Measurements from ENCODE around the gene TGFBR3.

GRCh38 chr1:91792489-91793071, 93.4 kb downstream of the TGFBR3 start:
- TF ChIP-seq CTCF (conservative IDR thresholded peaks at IDR 0.05 in 1 of 2, IDR thresholded peaks at IDR 0.05 in 1 of 2; ENCODE audit: extremely low read depth in 1 of 2, insufficient read depth in 1 of 2, low read depth in 1 of 2, low read length in 2 of 2) (no peak), EZH2 (IDR thresholded peaks at IDR 0.05; ENCODE audit: borderline replicate concordance, low read length) (no peak)

Data from mammary epithelial cell (primary cell).